Measurements from ENCODE around the gene MYRFL.
"Not testable (repeated sequence)": the region's sequence is repeated elsewhere in the genome, so short reads cannot be mapped to it uniquely, and the experiment has no call there.

MYRFL gene

GRCh38 chr12:69844416-69844815, 19.4 kb downstream of the MYRFL start:
- no peak for DNase-seq

- no peak for DNase-seq
Observed at GRCh38 chr12:69844836-69845235, 19.8 kb downstream of the MYRFL start.

- no peak for DNase-seq
Observed at GRCh38 chr12:69846976-69847375, 21.9 kb downstream of the MYRFL start.

- DNase-seq: no peak
Observed at GRCh38 chr12:69851976-69852375, 26.9 kb downstream of the MYRFL start.

- DNase-seq: not testable (repeated sequence)
Observed at GRCh38 chr12:69853176-69853961, 28.3 kb downstream of the MYRFL start.

GRCh38 chr12:69866698-69867097, 41.7 kb downstream of the MYRFL start:
- DNase-seq: no peak

- no peak for DNase-seq
Observed at GRCh38 chr12:69868695-69869094, 43.7 kb downstream of the MYRFL start.

- no peak for DNase-seq
Observed at GRCh38 chr12:69872804-69873203, 47.8 kb downstream of the MYRFL start.

GRCh38 chr12:69873429-69873828, 48.4 kb downstream of the MYRFL start:
- DNase-seq: no peak

GRCh38 chr12:69874606-69875005, 49.6 kb downstream of the MYRFL start:
- DNase-seq: no peak

GRCh38 chr12:69875416-69875935, 50.4 kb downstream of the MYRFL start:
- no peak for DNase-seq

- DNase-seq: peak; percentile 85
Observed at GRCh38 chr12:69879007-69879960, 54.3 kb downstream of the MYRFL start.

GRCh38 chr12:69880571-69880970, 55.5 kb downstream of the MYRFL start:
- no peak for DNase-seq

GRCh38 chr12:69881771-69882170, 56.7 kb downstream of the MYRFL start:
- DNase-seq: no peak

- DNase-seq: no peak
Observed at GRCh38 chr12:69884386-69884785, 59.4 kb downstream of the MYRFL start.

GRCh38 chr12:69885658-69886057, 60.6 kb downstream of the MYRFL start:
- DNase-seq: no peak

GRCh38 chr12:69886109-69886508, 61.1 kb downstream of the MYRFL start:
- peak; percentile 57 for DNase-seq

- no peak for DNase-seq
Observed at GRCh38 chr12:69886715-69887114, 61.7 kb downstream of the MYRFL start.

GRCh38 chr12:69888901-69889300, 63.9 kb downstream of the MYRFL start:
- no peak for DNase-seq

- no peak for DNase-seq
Observed at GRCh38 chr12:69894800-69895383, 69.9 kb downstream of the MYRFL start.

GRCh38 chr12:69896653-69897381, 71.8 kb downstream of the MYRFL start:
- DNase-seq: no peak

GRCh38 chr12:69897744-69898143, 72.7 kb downstream of the MYRFL start:
- peak; percentile 88 for DNase-seq

All from femur (tissue), 1 donor.